RWPE2 (cell line): ENCODE measurements around the gene WFIKKN2.

ENCODE experiments used
- ATAC-seq: fragments of 200-7000 bp; cut with Tn5 transposase; 3 replicates; pipeline ENCODE4 v1.9.1; 2021; ENCODE audit warnings: low read depth
- DNase-seq: peaks from one replicate; pipeline ENCODE4 v3.0.0-alpha.2; 2020; ENCODE audit warnings: low spot score
- H3K27ac ChIP-seq: fragments of 450-650 bp; 2 replicates; pipeline ENCODE4 v1.5.1; 2017; ENCODE audit warnings: mild to moderate bottlenecking; ENCODE audit not compliant: poor library complexity, severe bottlenecking
- H3K27me3 ChIP-seq: fragments of 250-450 bp; sonication (Bioruptor Pico); 2 replicates; pipeline ENCODE4 v1.5.1; 2021; ENCODE audit warnings: mild to moderate bottlenecking, moderate library complexity; ENCODE audit not compliant: insufficient read depth, poor library complexity, severe bottlenecking
- H3K36me3 ChIP-seq: fragments of 250-450 bp; sonication (Bioruptor Pico); 2 replicates; pipeline ENCODE4 v1.5.1; 2020; ENCODE audit warnings: low read depth, mild to moderate bottlenecking, moderate library complexity
- H3K4me1 ChIP-seq: fragments of 250-450 bp; sonication (Bioruptor Pico); 2 replicates; pipeline ENCODE4 v1.5.1; 2021; ENCODE audit warnings: mild to moderate bottlenecking, moderate library complexity; ENCODE audit not compliant: insufficient read depth, poor library complexity, severe bottlenecking
- H3K4me3 ChIP-seq: fragments of 250-450 bp; sonication (Bioruptor Pico); 2 replicates; pipeline ENCODE4 v1.5.1; 2021; ENCODE audit warnings: mild to moderate bottlenecking, moderate library complexity; ENCODE audit not compliant: severe bottlenecking
- H3K9me3 ChIP-seq: fragments of 250-450 bp; sonication (Bioruptor Pico); 2 replicates; pipeline ENCODE4 v1.5.1; 2021; ENCODE audit warnings: mild to moderate bottlenecking, moderate library complexity; ENCODE audit not compliant: severe bottlenecking
- CTCF ChIP-seq: fragments of 450-650 bp; IDR thresholded peaks from one replicate; pipeline ENCODE4 v1.5.1; 2017; ENCODE audit warnings: mild to moderate bottlenecking, moderate library complexity; ENCODE audit not compliant: poor library complexity, severe bottlenecking

Gene WFIKKN2

GRCh38 chr17:50865060-50865867 is 29.9 kb downstream of the WFIKKN2 start:
- TF ChIP-seq CTCF = no peak
- H3K27me3 ChIP-seq = no peaks in the 10 kb centered on the region
- peak; percentile 3; the same call in 2 of the 3 replicates for ATAC-seq
- no peak for DNase-seq
- H3K4me3 ChIP-seq = peak overlapping the region; percentile 95
- H3K27ac ChIP-seq = peak overlapping the region; percentile 98
- no peaks in the 10 kb centered on the region for H3K9me3 ChIP-seq
- H3K4me1 ChIP-seq = peaks cover 23% of the 10 kb centered on the region
- H3K36me3 ChIP-seq = peaks cover 43% of the 10 kb centered on the region

GRCh38 chr17:50865868-50866260 is 30.5 kb downstream of the WFIKKN2 start:
- ATAC-seq (no peak; the same call in 2 of the 3 replicates), DNase-seq (no peak)
- peaks cover 23% of the 10 kb centered on the region for H3K4me1 ChIP-seq
- peak overlapping the region; percentile 95 for H3K4me3 ChIP-seq
- H3K9me3 ChIP-seq = no peaks in the 10 kb centered on the region
- peaks cover 43% of the 10 kb centered on the region for H3K36me3 ChIP-seq
- H3K27ac ChIP-seq = peak overlapping the region; percentile 98
- no peaks in the 10 kb centered on the region for H3K27me3 ChIP-seq
- TF ChIP-seq CTCF = no peak

- TF ChIP-seq CTCF = no peak
- peaks cover 38% of the 10 kb centered on the region for H3K36me3 ChIP-seq
- peak within 1 kb of the TSS; percentile 95 for H3K4me3 ChIP-seq
- DNase-seq (peak; percentile 98), ATAC-seq (peak; percentile 77)
- H3K27ac ChIP-seq = peak within 1 kb of the TSS; percentile 98
- no peaks in the 10 kb centered on the region for H3K9me3 ChIP-seq
- no peaks in the 10 kb centered on the region for H3K27me3 ChIP-seq
- H3K4me1 ChIP-seq = peaks cover 23% of the 10 kb centered on the region
These were observed 31.0 kb downstream of the WFIKKN2 start, which contains the start of gene TOB1 for GRCh38 chr17:50866261-50866949. TSS of gene TOB1 (minus strand) at chr17:50866354. CDS start at chr17:50864017, 2,337 bp downstream.

- Histone ChIP-seq H3K4me1 (peaks cover 23% of the 10 kb centered on the region), H3K27ac (peak overlapping the region; percentile 98), H3K4me3 (peak overlapping the region; percentile 95), H3K27me3 (no peaks in the 10 kb centered on the region), H3K36me3 (peaks cover 32% of the 10 kb centered on the region), H3K9me3 (no peaks in the 10 kb centered on the region)
- DNase-seq (peak; percentile 84), ATAC-seq (peak; percentile 22)
- TF ChIP-seq CTCF = no peak
These were observed 31.6 kb downstream of the WFIKKN2 start for GRCh38 chr17:50866950-50867362.
